ENCODE measurements around the gene CD34.

Gene CD34

GRCh38 chr1:207850621-207851407, 60.1 kb downstream of the CD34 start:
- no peak for FAIRE-seq

- no peak for FAIRE-seq
Observed at GRCh38 chr1:207849646-207850045, 61.3 kb downstream of the CD34 start.

GRCh38 chr1:207849016-207849415, 61.9 kb downstream of the CD34 start:
- no peak for FAIRE-seq

- FAIRE-seq: no peak
Observed at GRCh38 chr1:207848234-207848633, 62.7 kb downstream of the CD34 start.

- no peak for FAIRE-seq
Observed at GRCh38 chr1:207847116-207847515, 63.8 kb downstream of the CD34 start.

GRCh38 chr1:207845109-207845508, 65.8 kb downstream of the CD34 start:
- no peak for FAIRE-seq

GRCh38 chr1:207844371-207844770, 66.6 kb downstream of the CD34 start:
- FAIRE-seq: no peak

GRCh38 chr1:207842506-207842905, 68.4 kb downstream of the CD34 start:
- no peak for FAIRE-seq

GRCh38 chr1:207841901-207842300, 69.0 kb downstream of the CD34 start:
- no peak for FAIRE-seq

GRCh38 chr1:207841293-207841692, 69.6 kb downstream of the CD34 start:
- FAIRE-seq: no peak

GRCh38 chr1:207840380-207840779, 70.5 kb downstream of the CD34 start:
- no peak for FAIRE-seq

GRCh38 chr1:207839083-207839413, 71.9 kb downstream of the CD34 start:
- FAIRE-seq: no peak

- FAIRE-seq: no peak
Observed at GRCh38 chr1:207838156-207839082, 72.5 kb downstream of the CD34 start.

- no peak for FAIRE-seq
Observed at GRCh38 chr1:207837673-207838072, 73.3 kb downstream of the CD34 start.

GRCh38 chr1:207836591-207837347, 74.2 kb downstream of the CD34 start:
- no peak for FAIRE-seq

GRCh38 chr1:207835958-207836357, 75.0 kb downstream of the CD34 start:
- no peak for FAIRE-seq

GRCh38 chr1:207833956-207834660, 76.8 kb downstream of the CD34 start:
- FAIRE-seq: no peak

- no peak for FAIRE-seq
Observed at GRCh38 chr1:207833381-207833780, 77.5 kb downstream of the CD34 start.

- FAIRE-seq: no peak
Observed at GRCh38 chr1:207832796-207833195, 78.1 kb downstream of the CD34 start.

- FAIRE-seq: no peak
Observed at GRCh38 chr1:207831517-207832327, 79.2 kb downstream of the CD34 start.

All from TTC549 (cell line).